ENCODE data around the gene C14orf39. TPM values are rescaled to one million over a fixed set of nuclear protein-coding genes. Genes with fewer than 3 reads are reported as not detected.
A peak's percentile ranks its signal among the peaks of the same experiment; 100 is the strongest.

C14orf39 gene
- total and polyA plus RNA-seq, 4 donors, result not detected

DNA sequence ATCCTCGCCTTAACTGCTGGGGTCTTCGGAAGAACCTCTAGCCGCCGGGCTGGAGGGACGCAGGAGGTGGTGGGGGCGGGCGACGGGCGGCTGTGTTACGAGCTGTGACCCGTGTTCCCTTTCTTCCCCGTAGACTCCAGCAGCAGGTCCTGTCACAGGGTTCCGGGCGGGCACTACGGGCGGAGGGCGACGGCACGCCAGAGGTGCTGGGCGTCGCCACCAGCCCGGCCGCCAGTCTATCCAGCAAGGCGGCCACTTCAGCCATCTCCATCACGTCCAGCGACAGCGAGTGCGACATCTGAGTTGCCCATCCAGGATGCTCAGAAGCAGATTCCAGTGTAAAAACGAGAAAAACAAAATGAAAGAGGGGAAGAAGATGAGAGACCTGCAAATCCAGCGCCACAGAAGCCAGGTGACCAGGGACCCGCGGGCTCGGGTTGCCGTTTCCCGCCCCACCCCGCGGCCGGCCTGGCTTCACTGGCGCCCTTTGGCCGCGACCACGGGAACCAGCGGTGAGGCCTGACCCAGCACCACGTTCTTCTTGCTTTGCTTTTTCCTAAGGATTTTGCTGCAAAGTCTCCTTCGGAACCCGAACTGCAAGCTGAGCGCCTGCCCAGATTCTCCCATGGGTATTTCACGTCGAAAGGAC lies 25.2 kb upstream of the C14orf39 start:
- peaks cover 14 to 43% (median 24%) of the 10 kb centered on the region in 4 donors for H3K4me1 ChIP-seq (ENCODE audit: control insufficient read depth in 4 of 4, insufficient read depth in 4 of 4, low read length in 3 of 4)
- no peaks in the 10 kb centered on the region for H3K36me3 ChIP-seq (ENCODE audit: control insufficient read depth in 4 of 4, insufficient read depth in 3 of 4, low read depth in 1 of 4, low read length in 3 of 4)
- H3K27ac ChIP-seq (ENCODE audit: low read depth in 1 of 2, low read length in 2 of 2), result no peak overlapping the region
- DNase-seq (ENCODE audit: low spot score), result no peak
- H3K9me3 ChIP-seq (ENCODE audit: control insufficient read depth in 4 of 4, low read length in 3 of 4), result peaks cover 0 to 5% (median 0%) of the 10 kb centered on the region in 4 donors
- no peak for TF ChIP-seq RXRA (IDR thresholded peaks at IDR 0.05)
- TF ChIP-seq GABPA (IDR thresholded peaks at IDR 0.05 in 1 of 2, conservative IDR thresholded peaks at IDR 0.05 in 1 of 2), result no peak
- peaks cover 14 to 40% (median 37%) of the 10 kb centered on the region in 4 donors for H3K27me3 ChIP-seq (ENCODE audit: control insufficient read depth in 4 of 4, insufficient read depth in 4 of 4, low read length in 3 of 4)
- WGBS, result 6% methylated on average over 49 of the region's 49 CpGs
- H3K4me3 ChIP-seq (ENCODE audit: low read depth in 1 of 3, low read length in 3 of 3), result peak overlapping the region in 1 of 3 donors; percentile 25
- H3K9ac ChIP-seq (ENCODE audit: low read depth in 1 of 2, low read length in 2 of 2), result no peak overlapping the region

DNA sequence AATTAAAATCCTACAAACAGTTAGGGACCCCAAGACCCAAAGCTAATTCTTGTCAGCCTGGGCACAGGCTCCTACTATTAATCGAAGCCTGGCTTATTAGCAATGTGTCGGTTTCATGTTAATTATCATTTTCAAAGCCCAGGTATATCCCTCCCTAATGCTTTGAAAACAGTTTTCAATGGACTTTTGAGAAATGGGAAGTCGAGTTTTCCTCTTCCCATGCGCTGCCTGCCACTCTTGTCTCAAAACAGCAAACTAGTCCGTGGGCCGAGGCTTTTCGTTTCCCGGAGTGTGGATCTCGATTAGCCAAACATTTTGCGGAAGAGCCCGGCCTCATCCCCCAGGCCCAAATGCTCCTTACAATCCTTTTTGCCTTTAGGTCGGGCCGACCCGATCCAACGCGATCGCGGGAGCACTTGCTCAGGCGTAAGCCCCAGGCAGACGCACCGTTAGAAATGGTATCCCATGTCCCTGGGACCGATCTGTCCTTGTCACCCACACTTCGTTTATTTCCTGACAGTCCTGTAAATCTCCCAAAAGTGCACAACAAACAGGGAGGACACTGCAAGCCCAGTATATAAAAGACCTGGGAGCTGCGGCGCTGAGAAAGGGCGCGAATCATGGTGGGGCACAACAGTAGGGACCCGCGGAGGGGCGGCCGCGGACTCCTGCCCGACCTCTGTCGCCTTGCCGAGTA lies 24.5 kb upstream of the C14orf39 start:
- Histone ChIP-seq H3K9me3 (ENCODE audit: control insufficient read depth in 4 of 4, low read length in 3 of 4) (peaks cover 0 to under 1% (median 0%) of the 10 kb centered on the region in 4 donors), H3K4me3 (ENCODE audit: low read depth in 1 of 3, low read length in 3 of 3) (no peak overlapping the region), H3K27ac (ENCODE audit: low read depth in 1 of 2, low read length in 2 of 2) (no peak overlapping the region), H3K36me3 (ENCODE audit: control insufficient read depth in 4 of 4, insufficient read depth in 3 of 4, low read depth in 1 of 4, low read length in 3 of 4) (no peaks in the 10 kb centered on the region), H3K9ac (ENCODE audit: low read depth in 1 of 2, low read length in 2 of 2) (no peak overlapping the region), H3K4me1 (ENCODE audit: control insufficient read depth in 4 of 4, insufficient read depth in 4 of 4, low read length in 3 of 4) (peaks cover 14 to 41% (median 22%) of the 10 kb centered on the region in 4 donors), H3K27me3 (ENCODE audit: control insufficient read depth in 4 of 4, insufficient read depth in 4 of 4, low read length in 3 of 4) (peaks cover 14 to 45% (median 36%) of the 10 kb centered on the region in 4 donors)
- TF ChIP-seq GABPA (IDR thresholded peaks at IDR 0.05 in 1 of 2, conservative IDR thresholded peaks at IDR 0.05 in 1 of 2) (no peak), HNF4A (conservative IDR thresholded peaks at IDR 0.05) (no peak), FOXA1 (IDR thresholded peaks at IDR 0.05) (no peak), YY1 (IDR thresholded peaks at IDR 0.05) (no peak), RAD21 (IDR thresholded peaks at IDR 0.05) (no peak), SP1 (IDR thresholded peaks at IDR 0.05) (no peak), FOXA2 (IDR thresholded peaks at IDR 0.05) (no peak)
- TF ChIP-seq, protein P1, sequence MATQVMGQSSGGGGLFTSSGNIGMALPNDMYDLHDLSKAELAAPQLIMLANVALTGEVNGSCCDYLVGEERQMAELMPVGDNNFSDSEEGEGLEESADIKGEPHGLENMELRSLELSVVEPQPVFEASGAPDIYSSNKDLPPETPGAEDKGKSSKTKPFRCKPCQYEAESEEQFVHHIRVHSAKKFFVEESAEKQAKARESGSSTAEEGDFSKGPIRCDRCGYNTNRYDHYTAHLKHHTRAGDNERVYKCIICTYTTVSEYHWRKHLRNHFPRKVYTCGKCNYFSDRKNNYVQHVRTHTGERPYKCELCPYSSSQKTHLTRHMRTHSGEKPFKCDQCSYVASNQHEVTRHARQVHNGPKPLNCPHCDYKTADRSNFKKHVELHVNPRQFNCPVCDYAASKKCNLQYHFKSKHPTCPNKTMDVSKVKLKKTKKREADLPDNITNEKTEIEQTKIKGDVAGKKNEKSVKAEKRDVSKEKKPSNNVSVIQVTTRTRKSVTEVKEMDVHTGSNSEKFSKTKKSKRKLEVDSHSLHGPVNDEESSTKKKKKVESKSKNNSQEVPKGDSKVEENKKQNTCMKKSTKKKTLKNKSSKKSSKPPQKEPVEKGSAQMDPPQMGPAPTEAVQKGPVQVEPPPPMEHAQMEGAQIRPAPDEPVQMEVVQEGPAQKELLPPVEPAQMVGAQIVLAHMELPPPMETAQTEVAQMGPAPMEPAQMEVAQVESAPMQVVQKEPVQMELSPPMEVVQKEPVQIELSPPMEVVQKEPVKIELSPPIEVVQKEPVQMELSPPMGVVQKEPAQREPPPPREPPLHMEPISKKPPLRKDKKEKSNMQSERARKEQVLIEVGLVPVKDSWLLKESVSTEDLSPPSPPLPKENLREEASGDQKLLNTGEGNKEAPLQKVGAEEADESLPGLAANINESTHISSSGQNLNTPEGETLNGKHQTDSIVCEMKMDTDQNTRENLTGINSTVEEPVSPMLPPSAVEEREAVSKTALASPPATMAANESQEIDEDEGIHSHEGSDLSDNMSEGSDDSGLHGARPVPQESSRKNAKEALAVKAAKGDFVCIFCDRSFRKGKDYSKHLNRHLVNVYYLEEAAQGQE (IDR thresholded peaks at IDR 0.05), result no peak
- TF ChIP-seq, protein P2, sequence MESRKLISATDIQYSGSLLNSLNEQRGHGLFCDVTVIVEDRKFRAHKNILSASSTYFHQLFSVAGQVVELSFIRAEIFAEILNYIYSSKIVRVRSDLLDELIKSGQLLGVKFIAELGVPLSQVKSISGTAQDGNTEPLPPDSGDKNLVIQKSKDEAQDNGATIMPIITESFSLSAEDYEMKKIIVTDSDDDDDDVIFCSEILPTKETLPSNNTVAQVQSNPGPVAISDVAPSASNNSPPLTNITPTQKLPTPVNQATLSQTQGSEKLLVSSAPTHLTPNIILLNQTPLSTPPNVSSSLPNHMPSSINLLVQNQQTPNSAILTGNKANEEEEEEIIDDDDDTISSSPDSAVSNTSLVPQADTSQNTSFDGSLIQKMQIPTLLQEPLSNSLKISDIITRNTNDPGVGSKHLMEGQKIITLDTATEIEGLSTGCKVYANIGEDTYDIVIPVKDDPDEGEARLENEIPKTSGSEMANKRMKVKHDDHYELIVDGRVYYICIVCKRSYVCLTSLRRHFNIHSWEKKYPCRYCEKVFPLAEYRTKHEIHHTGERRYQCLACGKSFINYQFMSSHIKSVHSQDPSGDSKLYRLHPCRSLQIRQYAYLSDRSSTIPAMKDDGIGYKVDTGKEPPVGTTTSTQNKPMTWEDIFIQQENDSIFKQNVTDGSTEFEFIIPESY (IDR thresholded peaks at IDR 0.05), result no peak
- TF ChIP-seq, protein P3, sequence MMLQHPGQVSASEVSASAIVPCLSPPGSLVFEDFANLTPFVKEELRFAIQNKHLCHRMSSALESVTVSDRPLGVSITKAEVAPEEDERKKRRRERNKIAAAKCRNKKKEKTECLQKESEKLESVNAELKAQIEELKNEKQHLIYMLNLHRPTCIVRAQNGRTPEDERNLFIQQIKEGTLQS (IDR thresholded peaks at IDR 0.05), result no peak
- TF ChIP-seq, protein P4, sequence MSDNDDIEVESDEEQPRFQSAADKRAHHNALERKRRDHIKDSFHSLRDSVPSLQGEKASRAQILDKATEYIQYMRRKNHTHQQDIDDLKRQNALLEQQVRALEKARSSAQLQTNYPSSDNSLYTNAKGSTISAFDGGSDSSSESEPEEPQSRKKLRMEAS (IDR thresholded peaks at IDR 0.05), result no peak
- DNase-seq (ENCODE audit: low spot score), result no peak
- 6% methylated on average over 35 of the region's 35 CpGs for WGBS

Measured in liver (tissue), 9 donors.